ENCODE results near the gene CFAP61.

CFAP61 gene

GRCh38 chr20:20148779-20149178, 96.4 kb downstream of the CFAP61 start:
- in situ Hi-C loops (cut with MboI; ENCODE audit: low sequenced_read_pairs) = no loop called here

- in situ Hi-C loops (cut with MboI; ENCODE audit: low sequenced_read_pairs) = no loop called here
These were observed 97.9 kb downstream of the CFAP61 start for GRCh38 chr20:20150241-20150640.

- in situ Hi-C loops (cut with MboI; ENCODE audit: low sequenced_read_pairs) = no loop called here
These were observed 108.2 kb downstream of the CFAP61 start for GRCh38 chr20:20160520-20160919.

- in situ Hi-C loops (cut with MboI; ENCODE audit: low sequenced_read_pairs) = no loop called here
These were observed 109.3 kb downstream of the CFAP61 start for GRCh38 chr20:20161611-20162010.

GRCh38 chr20:20167698-20168097, 115.4 kb downstream of the CFAP61 start:
- in situ Hi-C loops (cut with MboI; ENCODE audit: low sequenced_read_pairs) = no loop called here

GRCh38 chr20:20173254-20173653, 120.9 kb downstream of the CFAP61 start:
- in situ Hi-C loops (cut with MboI; ENCODE audit: low sequenced_read_pairs) = no loop called here

GRCh38 chr20:20174089-20174835, 121.9 kb downstream of the CFAP61 start:
- in situ Hi-C loops (cut with MboI; ENCODE audit: low sequenced_read_pairs) = no loop called here

GRCh38 chr20:20181322-20181721, 129.0 kb downstream of the CFAP61 start:
- in situ Hi-C loops (cut with MboI; ENCODE audit: low sequenced_read_pairs) = no loop called here

- in situ Hi-C loops (cut with MboI; ENCODE audit: low sequenced_read_pairs) = no loop called here
These were observed 131.8 kb downstream of the CFAP61 start for GRCh38 chr20:20184149-20184548.

GRCh38 chr20:20184706-20185105, 132.4 kb downstream of the CFAP61 start:
- in situ Hi-C loops (cut with MboI; ENCODE audit: low sequenced_read_pairs) = no loop called here

- in situ Hi-C loops (cut with MboI; ENCODE audit: low sequenced_read_pairs) = no loop called here
These were observed 136.3 kb downstream of the CFAP61 start for GRCh38 chr20:20188647-20189046.

- in situ Hi-C loops (cut with MboI; ENCODE audit: low sequenced_read_pairs) = no loop called here
These were observed 140.0 kb downstream of the CFAP61 start for GRCh38 chr20:20192366-20192765.

GRCh38 chr20:20195021-20195705, 142.8 kb downstream of the CFAP61 start:
- in situ Hi-C loops (cut with MboI; ENCODE audit: low sequenced_read_pairs) = no loop called here

GRCh38 chr20:20196610-20197009, 144.3 kb downstream of the CFAP61 start:
- in situ Hi-C loops (cut with MboI; ENCODE audit: low sequenced_read_pairs) = no loop called here

GRCh38 chr20:20198011-20198410, 145.7 kb downstream of the CFAP61 start:
- in situ Hi-C loops (cut with MboI; ENCODE audit: low sequenced_read_pairs) = no loop called here

GRCh38 chr20:20199361-20200160, 147.2 kb downstream of the CFAP61 start:
- in situ Hi-C loops (cut with MboI; ENCODE audit: low sequenced_read_pairs) = no loop called here

- in situ Hi-C loops (cut with MboI; ENCODE audit: low sequenced_read_pairs) = no loop called here
These were observed 148.8 kb downstream of the CFAP61 start for GRCh38 chr20:20201124-20201523.

GRCh38 chr20:20201639-20202038, 149.3 kb downstream of the CFAP61 start:
- in situ Hi-C loops (cut with MboI; ENCODE audit: low sequenced_read_pairs) = no loop called here

- in situ Hi-C loops (cut with MboI; ENCODE audit: low sequenced_read_pairs) = no loop called here
These were observed 150.4 kb downstream of the CFAP61 start for GRCh38 chr20:20202768-20203167.

- in situ Hi-C loops (cut with MboI; ENCODE audit: low sequenced_read_pairs) = no loop called here
These were observed 151.5 kb downstream of the CFAP61 start for GRCh38 chr20:20203784-20204183.

- in situ Hi-C loops (cut with MboI; ENCODE audit: low sequenced_read_pairs) = no loop called here
These were observed 151.9 kb downstream of the CFAP61 start for GRCh38 chr20:20204256-20204655.

Measured in HL-60/S4 treated with retinoic acid at 250 ng/mL for 4 days and 3 days (cell line).